GM12878 (cell line): ENCODE results near the gene ADGRD1. TPM values are rescaled to one million over a fixed set of nuclear protein-coding genes. Genes with fewer than 3 reads are reported as not detected.

Source experiments
- BHLHE40 ChIP-seq, 2 experiments: fragments of 450-650 bp in 1 of 2; IDR thresholded peaks; 2 replicates each; pipeline ENCODE4 v1.6.1; 2011 to 2017; ENCODE audit warnings: low read depth in 2 of 2, borderline replicate concordance in 1 of 2, improper control_type of control experiment in 1 of 2, low read length in 1 of 2, mild to moderate bottlenecking in 1 of 2
- CREM ChIP-seq: IDR thresholded peaks from 2 replicates; pipeline ENCODE4 v1.6.1; 2014; ENCODE audit warnings: antibody characterized with exemption, low read depth
- DPF2 ChIP-seq: fragments of 450-650 bp; IDR thresholded peaks from 2 replicates; pipeline ENCODE4 v1.6.1; 2017; ENCODE audit warnings: mild to moderate bottlenecking
- EED ChIP-seq: sonication (generic); IDR thresholded peaks from 2 replicates; pipeline ENCODE4 v1.6.1; 2016; ENCODE audit warnings: antibody characterized with exemption, low read depth
- EGR1 ChIP-seq, 2 experiments: IDR thresholded peaks; 1 replicate in 1 of 2; 2 replicates in 1 of 2; pipeline ENCODE4 v1.6.1; 2011 to 2012; ENCODE audit warnings: low read depth in 2 of 2, low read length in 2 of 2, borderline replicate concordance in 1 of 2, mild to moderate bottlenecking in 1 of 2, moderate library complexity in 1 of 2
- ESRRA ChIP-seq: IDR thresholded peaks from 2 replicates; pipeline ENCODE4 v1.6.1; 2012; ENCODE audit warnings: mild to moderate bottlenecking, low read length, improper control_type of control experiment
- FOXM1 ChIP-seq: IDR thresholded peaks from 2 replicates; pipeline ENCODE4 v1.6.1; 2012; ENCODE audit warnings: low read depth, mild to moderate bottlenecking, inconsistent platforms, low read length, moderate library complexity
- GATAD2B ChIP-seq: fragments of 450-650 bp; conservative IDR thresholded peaks from 2 replicates; pipeline ENCODE4 v1.6.1; 2017; ENCODE audit warnings: low read depth, mild to moderate bottlenecking, moderate library complexity
- JUND ChIP-seq: IDR thresholded peaks from 2 replicates; pipeline ENCODE4 v1.6.1; 2012; ENCODE audit warnings: low read depth, mild to moderate bottlenecking, low read length, improper control_type of control experiment, moderate library complexity
- MEF2B ChIP-seq: fragments of 450-650 bp; IDR thresholded peaks from 2 replicates; pipeline ENCODE4 v1.6.1; 2018; ENCODE audit warnings: mild to moderate bottlenecking, moderate library complexity; ENCODE audit not compliant: partially characterized antibody, poor library complexity, severe bottlenecking
- NR2F1 ChIP-seq: fragments of 450-650 bp; conservative IDR thresholded peaks from 2 replicates; pipeline ENCODE4 v1.6.1; 2017; ENCODE audit warnings: mild to moderate bottlenecking
- SKIL ChIP-seq: fragments of 450-650 bp; IDR thresholded peaks from 2 replicates; pipeline ENCODE4 v1.6.1; 2017; ENCODE audit warnings: mild to moderate bottlenecking, low read depth, inconsistent platforms; ENCODE audit not compliant: poor library complexity, severe bottlenecking
- SMAD1 ChIP-seq: fragments of 450-650 bp; IDR thresholded peaks from 2 replicates; pipeline ENCODE4 v1.6.1; 2018; ENCODE audit warnings: mild to moderate bottlenecking, low read depth; ENCODE audit not compliant: partially characterized antibody
- TBL1XR1 ChIP-seq: IDR thresholded peaks from 2 replicates; pipeline ENCODE4 v1.6.1; 2012; ENCODE audit warnings: low read depth, low read length, improper control_type of control experiment
- ZNF24 ChIP-seq: fragments of 450-650 bp; IDR thresholded peaks from 2 replicates; pipeline ENCODE4 v1.6.1; 2017; ENCODE audit warnings: antibody characterized with exemption, mild to moderate bottlenecking
- polyA plus RNA-seq, 11 experiments: library from polyadenylated mRNA; depleted of rRNA in 4 of 11; unstranded in 6 of 11; stranded (reverse) in 5 of 11; fragments of >200 nt; fragmentation: Nextera tagmentation in 4 of 11; fragmentation: Illumina TruSeq in 1 of 11; extraction: Ambion mirVana in 4 of 11; extraction: Trizol in 1 of 11; gene quantifications; 1 replicate in 1 of 11; 2 replicates in 10 of 11; pipeline versions ENCODE4 v1.2.1 to v1.2.3, GENCODE V29; 2011 to 2016; ENCODE audit warnings: inconsistent platforms in 2 of 11, missing spikeins in 2 of 11, low read depth in 1 of 11
- total RNA-seq, 4 experiments: library from RNA; depleted of rRNA in 3 of 4; stranded (reverse); fragments of >200 nt in 3 of 4; fragmentation: Illumina TruSeq in 1 of 4; extraction: Trizol in 1 of 4; gene quantifications; 2 replicates each; pipeline versions ENCODE4 v1.2.1 to v1.2.3, GENCODE V29; 2013 to 2021
- TF ChIP-seq, protein P1 (sequence below): IDR thresholded peaks from 2 replicates; pipeline ENCODE4 v1.6.1; 2012; ENCODE audit warnings: low read length, inconsistent platforms
- TF ChIP-seq, protein P2 (sequence below): IDR thresholded peaks from 2 replicates; pipeline ENCODE4 v1.6.1; 2012; ENCODE audit warnings: improper control_type of control experiment, low read depth, low read length; ENCODE audit not compliant: insufficient replicate concordance

The ADGRD1 gene
- total and polyA plus RNA-seq, 10 of the 15 experiments (the other 5 are each of a cell fraction or from before 2014, with no cell fraction given): 0.15 to 12.7 (median 1.2) TPM

GRCh38 chr12:131091413-131091975 is 137.8 kb downstream of the ADGRD1 start (continued):
- TF ChIP-seq, protein P1, sequence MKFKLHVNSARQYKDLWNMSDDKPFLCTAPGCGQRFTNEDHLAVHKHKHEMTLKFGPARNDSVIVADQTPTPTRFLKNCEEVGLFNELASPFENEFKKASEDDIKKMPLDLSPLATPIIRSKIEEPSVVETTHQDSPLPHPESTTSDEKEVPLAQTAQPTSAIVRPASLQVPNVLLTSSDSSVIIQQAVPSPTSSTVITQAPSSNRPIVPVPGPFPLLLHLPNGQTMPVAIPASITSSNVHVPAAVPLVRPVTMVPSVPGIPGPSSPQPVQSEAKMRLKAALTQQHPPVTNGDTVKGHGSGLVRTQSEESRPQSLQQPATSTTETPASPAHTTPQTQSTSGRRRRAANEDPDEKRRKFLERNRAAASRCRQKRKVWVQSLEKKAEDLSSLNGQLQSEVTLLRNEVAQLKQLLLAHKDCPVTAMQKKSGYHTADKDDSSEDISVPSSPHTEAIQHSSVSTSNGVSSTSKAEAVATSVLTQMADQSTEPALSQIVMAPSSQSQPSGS: peak; percentile 77
- TF ChIP-seq, protein P2, sequence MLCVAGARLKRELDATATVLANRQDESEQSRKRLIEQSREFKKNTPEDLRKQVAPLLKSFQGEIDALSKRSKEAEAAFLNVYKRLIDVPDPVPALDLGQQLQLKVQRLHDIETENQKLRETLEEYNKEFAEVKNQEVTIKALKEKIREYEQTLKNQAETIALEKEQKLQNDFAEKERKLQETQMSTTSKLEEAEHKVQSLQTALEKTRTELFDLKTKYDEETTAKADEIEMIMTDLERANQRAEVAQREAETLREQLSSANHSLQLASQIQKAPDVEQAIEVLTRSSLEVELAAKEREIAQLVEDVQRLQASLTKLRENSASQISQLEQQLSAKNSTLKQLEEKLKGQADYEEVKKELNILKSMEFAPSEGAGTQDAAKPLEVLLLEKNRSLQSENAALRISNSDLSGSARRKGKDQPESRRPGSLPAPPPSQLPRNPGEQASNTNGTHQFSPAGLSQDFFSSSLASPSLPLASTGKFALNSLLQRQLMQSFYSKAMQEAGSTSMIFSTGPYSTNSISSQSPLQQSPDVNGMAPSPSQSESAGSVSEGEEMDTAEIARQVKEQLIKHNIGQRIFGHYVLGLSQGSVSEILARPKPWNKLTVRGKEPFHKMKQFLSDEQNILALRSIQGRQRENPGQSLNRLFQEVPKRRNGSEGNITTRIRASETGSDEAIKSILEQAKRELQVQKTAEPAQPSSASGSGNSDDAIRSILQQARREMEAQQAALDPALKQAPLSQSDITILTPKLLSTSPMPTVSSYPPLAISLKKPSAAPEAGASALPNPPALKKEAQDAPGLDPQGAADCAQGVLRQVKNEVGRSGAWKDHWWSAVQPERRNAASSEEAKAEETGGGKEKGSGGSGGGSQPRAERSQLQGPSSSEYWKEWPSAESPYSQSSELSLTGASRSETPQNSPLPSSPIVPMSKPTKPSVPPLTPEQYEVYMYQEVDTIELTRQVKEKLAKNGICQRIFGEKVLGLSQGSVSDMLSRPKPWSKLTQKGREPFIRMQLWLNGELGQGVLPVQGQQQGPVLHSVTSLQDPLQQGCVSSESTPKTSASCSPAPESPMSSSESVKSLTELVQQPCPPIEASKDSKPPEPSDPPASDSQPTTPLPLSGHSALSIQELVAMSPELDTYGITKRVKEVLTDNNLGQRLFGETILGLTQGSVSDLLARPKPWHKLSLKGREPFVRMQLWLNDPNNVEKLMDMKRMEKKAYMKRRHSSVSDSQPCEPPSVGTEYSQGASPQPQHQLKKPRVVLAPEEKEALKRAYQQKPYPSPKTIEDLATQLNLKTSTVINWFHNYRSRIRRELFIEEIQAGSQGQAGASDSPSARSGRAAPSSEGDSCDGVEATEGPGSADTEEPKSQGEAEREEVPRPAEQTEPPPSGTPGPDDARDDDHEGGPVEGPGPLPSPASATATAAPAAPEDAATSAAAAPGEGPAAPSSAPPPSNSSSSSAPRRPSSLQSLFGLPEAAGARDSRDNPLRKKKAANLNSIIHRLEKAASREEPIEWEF: peak; percentile 55
- TF ChIP-seq BHLHE40 (IDR thresholded peaks at IDR 0.05; ENCODE audit: borderline replicate concordance in 1 of 2, low read depth in 2 of 2, low read length in 1 of 2) (peak in 1 of 2 experiments; percentile 80; a peak in 1 of 4 replicates), FOXM1 (peak; percentile 83; the same call in 1 of the 2 replicates), MEF2B (peak; percentile 77), DPF2 (peak; percentile 48; the same call in 1 of the 2 replicates), CREM (peak; percentile 74; the same call in 1 of the 2 replicates), ESRRA (peak; percentile 37; the same call in 1 of the 2 replicates), GATAD2B (no peak), TBL1XR1 (0 out of 2 replicates have a peak, but pooled peaks have one; percentile 20), EGR1 (IDR thresholded peaks at IDR 0.05; ENCODE audit: borderline replicate concordance in 1 of 2, low read depth in 2 of 2, low read length in 2 of 2) (peak in 1 of 2 experiments; percentile 81; a peak in 1 of 3 replicates), JUND (peak; percentile 61; the same call in 1 of the 2 replicates), NR2F1 (peak; percentile 24; the same call in 1 of the 2 replicates), SMAD1 (peak; percentile 40), ZNF24 (no peak), EED (peak; percentile 63), SKIL (peak; percentile 47)
